Renal pelvis (tissue), 4 donors: Measurements from ENCODE around the gene UBL5. TPM values are rescaled to one million over a fixed set of nuclear protein-coding genes. Genes with fewer than 3 reads are reported as not detected.

Source experiments
- DNase-seq: peaks from one replicate; pipeline ENCODE4 v3.0.0-alpha.2; 2013
- polyA plus RNA-seq, 3 donors: library from polyadenylated mRNA; unstranded; fragments of 120-200 nt; gene quantifications; one replicate each; pipeline ENCODE4 v1.2.1, GENCODE V29; 2013; ENCODE audit not compliant: insufficient read length in 3 of 3

The UBL5 gene
- polyA plus RNA-seq, 3 donors, result 275 to 319 (median 294) TPM

GRCh38 chr19:9875796-9876195, 48.1 kb downstream of the UBL5 start:
- DNase-seq, result no peak

GRCh38 chr19:9877780-9878510, 50.2 kb downstream of the UBL5 start:
- DNase-seq, result no peak

- DNase-seq, result no peak
Observed at GRCh38 chr19:9878511-9879196, 50.9 kb downstream of the UBL5 start.

Other genes with a start within 250 kb of the UBL5 start
- gene ZNF121, start 243.4 kb upstream of the UBL5 start, polyA plus RNA-seq, result 10 to 100 TPM; 14.4 to 31.7 (median 25.3) TPM
- gene ZNF561, start 206.7 kb upstream of the UBL5 start, polyA plus RNA-seq, result 10 to 100 TPM; 43.7 to 58.9 (median 57.6) TPM
- gene ZNF562, start 152.8 kb upstream of the UBL5 start, polyA plus RNA-seq, result 10 to 100 TPM; 19.9 to 27.2 (median 26.4) TPM
- gene ZNF846, start 59.2 kb upstream of the UBL5 start, polyA plus RNA-seq, result 10 to 100 TPM; 16.8 to 40.0 (median 31.2) TPM
- gene FBXL12, start 8.8 kb upstream of the UBL5 start, polyA plus RNA-seq, result 10 to 100 TPM; 29.8 to 38.6 (median 33.9) TPM
- gene PIN1, start 7.4 kb downstream of the UBL5 start, polyA plus RNA-seq, result 10 to 100 TPM; 65.8 to 77.5 (median 76.9) TPM
- 10 to 100 TPM; 23.7 to 28.2 (median 28.2) TPM for gene OLFM2, start 108.6 kb downstream of the UBL5 start, polyA plus RNA-seq
- gene COL5A3, start 182.6 kb downstream of the UBL5 start, polyA plus RNA-seq, result 1 to 10 TPM in 2 of 3 donors, under 1 TPM in 1; 0.99 to 1.4 (median 1.1) TPM
- not detected for gene RDH8, start 185.6 kb downstream of the UBL5 start, polyA plus RNA-seq